IMR-90 (cell line): ENCODE data around the gene TRIM44. TPM values are rescaled to one million over a fixed set of nuclear protein-coding genes. Genes with fewer than 3 reads are reported as not detected.

Experiments
- ATAC-seq: fragments of 200-7000 bp; cut with Tn5 transposase; 2 replicates; pipeline ENCODE4 v1.9.1; 2020; ENCODE audit warnings: low read depth, mild to moderate bottlenecking, moderate library complexity
- BruUV-seq: library from RNA; stranded (reverse); fragments of 400-500 nt; replicated peaks from 2 replicates; lab custom pipeline; 2021; lab: Mats Ljungman, UMichigan
- CTCF ChIA-PET: fragments of 300-600 bp; formaldehyde crosslinking; extraction: SDS; loops from one replicate; lab custom pipeline; 2021; ENCODE audit warnings: antibody characterized with exemption; lab: Yijun Ruan, JAX
- POLR2A ChIA-PET: fragments of 300-600 bp; sonication (Branson Sonifier 250); formaldehyde crosslinking; loops from one replicate; lab custom pipeline; 2022; ENCODE audit warnings: antibody characterized with exemption; ENCODE audit not compliant: unreplicated experiment; lab: Charles Lee
- DNase-seq: peaks from one replicate; pipeline ENCODE4 v3.0.0; 2013
- H2AFZ ChIP-seq: replicated peaks from 2 replicates; pipeline ENCODE3; 2013; ENCODE audit warnings: low read length, mild to moderate bottlenecking; ENCODE audit not compliant: poor library complexity
- H2AK5ac ChIP-seq: 2 replicates; pipeline ENCODE4 v1.6.1; 2013; ENCODE audit warnings: low read depth, low read length, inconsistent platforms
- H2AK9ac ChIP-seq: replicated peaks from 2 replicates; pipeline ENCODE3; 2013; ENCODE audit warnings: mild to moderate bottlenecking, low read depth, low read length, moderate library complexity; ENCODE audit not compliant: poor library complexity
- H2BK120ac ChIP-seq: 2 replicates; pipeline ENCODE4 v1.6.1; 2013; ENCODE audit warnings: low read depth, low read length, inconsistent platforms
- H2BK15ac ChIP-seq: 3 replicates; pipeline ENCODE4 v1.6.1; 2013; ENCODE audit warnings: low read depth, low read length, inconsistent platforms
- H2BK20ac ChIP-seq: 2 replicates; pipeline ENCODE4 v1.6.1; 2013; ENCODE audit warnings: low read depth, mild to moderate bottlenecking, inconsistent platforms, low read length, moderate library complexity
- H2BK5ac ChIP-seq: 2 replicates; pipeline ENCODE4 v1.6.1; 2013; ENCODE audit warnings: mild to moderate bottlenecking, low read depth, low read length, inconsistent platforms; ENCODE audit not compliant: poor library complexity, severe bottlenecking
- H3K14ac ChIP-seq: replicated peaks from 2 replicates; pipeline ENCODE4 v1.6.1; 2013; ENCODE audit warnings: low read depth, low read length, inconsistent platforms
- H3K18ac ChIP-seq: 2 replicates; pipeline ENCODE4 v1.6.1; 2013; ENCODE audit warnings: low read depth, low read length, control low read depth
- H3K23ac ChIP-seq: 2 replicates; pipeline ENCODE4 v1.6.1; 2013; ENCODE audit warnings: low read depth, low read length, inconsistent platforms
- H3K27ac ChIP-seq: 2 replicates; pipeline ENCODE4 v1.5.1; 2013; ENCODE audit warnings: mild to moderate bottlenecking, control low read depth, low read length; ENCODE audit not compliant: insufficient read depth
- H3K27me3 ChIP-seq: 2 replicates; pipeline ENCODE4 v1.6.1; 2013; ENCODE audit warnings: low read length; ENCODE audit not compliant: control insufficient read depth, insufficient read depth
- H3K36me3 ChIP-seq: 2 replicates; pipeline ENCODE4 v1.6.1; 2013; ENCODE audit warnings: low read length, mixed read lengths; ENCODE audit not compliant: control insufficient read depth, insufficient read depth
- H3K4ac ChIP-seq: 2 replicates; pipeline ENCODE4 v1.6.1; 2013; ENCODE audit warnings: low read depth, low read length, inconsistent platforms
- H3K4me1 ChIP-seq: 2 replicates; pipeline ENCODE4 v1.6.1; 2013; ENCODE audit warnings: low read length, mixed read lengths; ENCODE audit not compliant: control insufficient read depth, insufficient read depth
- H3K4me2 ChIP-seq: 2 replicates; pipeline ENCODE4 v1.6.1; 2013; ENCODE audit warnings: low read depth, mild to moderate bottlenecking, control low read depth, low read length, moderate library complexity
- H3K4me3 ChIP-seq: 2 replicates; pipeline ENCODE4 v1.5.1; 2013; ENCODE audit warnings: low read depth, mild to moderate bottlenecking, control low read depth, low read length, moderate library complexity; ENCODE audit not compliant: insufficient read depth
- H3K56ac ChIP-seq: 2 replicates; pipeline ENCODE4 v1.6.1; 2013; ENCODE audit warnings: low read length, inconsistent platforms; ENCODE audit not compliant: insufficient read depth; ENCODE audit errors: extremely low read depth
- H3K79me1 ChIP-seq, 2 experiments: 2 replicates each; pipeline ENCODE4 v1.6.1; 2013; ENCODE audit warnings: low read length in 2 of 2, inconsistent platforms in 1 of 2, low read depth in 1 of 2
- H3K9ac ChIP-seq: 2 replicates; pipeline ENCODE4 v1.6.1; 2013; ENCODE audit warnings: low read depth, low read length, control low read depth
- H3K9me1 ChIP-seq: 2 replicates; pipeline ENCODE4 v1.6.1; 2013; ENCODE audit warnings: low read length, inconsistent platforms; ENCODE audit not compliant: insufficient read depth
- H3K9me3 ChIP-seq: 2 replicates; pipeline ENCODE4 v1.6.1; 2013; ENCODE audit warnings: low read length; ENCODE audit not compliant: control insufficient read depth, insufficient read depth
- H4K20me1 ChIP-seq: 2 replicates; pipeline ENCODE4 v1.6.1; 2013; ENCODE audit warnings: low read length, inconsistent platforms; ENCODE audit not compliant: insufficient read depth
- H4K5ac ChIP-seq: 2 replicates; pipeline ENCODE4 v1.6.1; 2013; ENCODE audit warnings: mild to moderate bottlenecking, low read depth, low read length, control low read depth
- H4K8ac ChIP-seq, 2 experiments: 2 replicates each; pipeline ENCODE4 v1.6.1; 2013; ENCODE audit warnings: low read depth in 2 of 2, low read length in 2 of 2, control low read depth in 1 of 2, inconsistent platforms in 1 of 2
- H4K91ac ChIP-seq: 2 replicates; pipeline ENCODE4 v1.6.1; 2013; ENCODE audit warnings: low read depth, low read length, inconsistent platforms; ENCODE audit not compliant: insufficient read depth
- CEBPB ChIP-seq: IDR thresholded peaks from 2 replicates; pipeline ENCODE4 v1.6.1; 2012; ENCODE audit warnings: low read depth, low read length, improper control_type of control experiment
- CHD1 ChIP-seq: IDR thresholded peaks from 2 replicates; pipeline ENCODE4 v1.6.1; 2012; ENCODE audit warnings: low read depth, low read length, improper control_type of control experiment
- NFE2L2 ChIP-seq: fragments of 150-350 bp; IDR thresholded peaks from 2 replicates; pipeline ENCODE4 v1.6.1; 2016; ENCODE audit warnings: low read depth, mild to moderate bottlenecking, low read length
- POLR2A ChIP-seq: IDR thresholded peaks from 2 replicates; pipeline ENCODE4 v1.6.1; 2012; ENCODE audit warnings: mild to moderate bottlenecking, low read depth, low read length
- RAD21 ChIP-seq: IDR thresholded peaks from 2 replicates; pipeline ENCODE4 v1.6.1; 2012; ENCODE audit warnings: low read length, improper control_type of control experiment
- SMC3 ChIP-seq: fragments of 150-350 bp; IDR thresholded peaks from 2 replicates; pipeline ENCODE4 v1.6.1; 2016; ENCODE audit warnings: low read depth, mild to moderate bottlenecking, antibody characterized with exemption, low read length, moderate library complexity
- WGBS, 2 experiments: methylation state at CpG; one replicate each; pipeline versions ENCODE4 v1.1.5 to v1.1.7; 2013; ENCODE audit warnings: missing lambda C conversion rate in 2 of 2; ENCODE audit not compliant: insufficient read length in 1 of 2; ENCODE audit errors: extremely low coverage in 2 of 2; 5-methylcytosine and 5-hydroxymethylcytosine counted together
- dilution Hi-C: fragments of 300-500 bp; cut with HindIII; formaldehyde crosslinking; loops from one replicate; pipeline ENCODE4 v1.14.3; 2018; ENCODE audit warnings: low sequenced_read_pairs; ENCODE audit not compliant: unreplicated experiment
- in situ Hi-C: fragments of 300-500 bp; cut with MboI; formaldehyde crosslinking; loops from 3 replicates; pipeline ENCODE4 v1.14.3; 2019; ENCODE audit warnings: low sequenced_read_pairs, inconsistent platforms, mixed read lengths
- intact Hi-C: fragments of 100-400 bp; cut with micrococcal nuclease; formaldehyde crosslinking; loops from 2 replicates; pipeline ENCODE4 v1.10.0; 2022
- polyA plus RNA-seq, 3 experiments: library from polyadenylated mRNA; depleted of rRNA; stranded (reverse); fragments of >200 nt; gene quantifications; 2 replicates each; pipeline ENCODE4 v1.2.3, GENCODE V29; 2012; ENCODE audit warnings: low replicate concordance in 1 of 3
- total RNA-seq: library from RNA; depleted of rRNA; stranded (reverse); fragments of >200 nt; gene quantifications from 2 replicates; pipeline ENCODE4 v1.2.3, GENCODE V29; 2012
- TF ChIP-seq, protein P1 (sequence below): conservative IDR thresholded peaks from 2 replicates; pipeline ENCODE4 v1.5.1; 2012; ENCODE audit warnings: mild to moderate bottlenecking, low read depth, low read length, improper control_type of control experiment

TRIM44 gene
- total and polyA plus RNA-seq, 2 of the 4 experiments (the other 2 are of a cell fraction), result 50.7 to 104 TPM

GRCh38 chr11:35615921-35616900, 46.4 kb upstream of the TRIM44 start:
- DNase-seq (peak; percentile 74), ATAC-seq (no peak)
- no peak overlapping the region for H4K5ac ChIP-seq
- no peaks in the 10 kb centered on the region for H3K27me3 ChIP-seq
- peak overlapping the region; percentile 90; the same call in 2 of the 3 replicates for H2BK15ac ChIP-seq
- peak overlapping the region; percentile 74 for H3K4ac ChIP-seq
- H4K20me1 ChIP-seq, result no peaks in the 10 kb centered on the region; the same call in 1 of the 2 replicates
- H3K14ac ChIP-seq, result peak overlapping the region; percentile 30
- in situ Hi-C loops (loop anchor here (5.0 to 25.0 kb wide), 3 partner anchors 519 to 846 kb away; no protein-coding TSS in a partner anchor), intact Hi-C loops (loop anchor here (1.0 to 5.0 kb wide), 7 partner anchors 129 to 863 kb away; partner anchors contain the start of gene LDLRAD3), dilution Hi-C loops (no loop called here)
- peaks cover 6% of the 10 kb centered on the region for H3K4me1 ChIP-seq
- H3K9ac ChIP-seq, result no peak overlapping the region
- no TSS peak for BruUV-seq
- no peak overlapping the region for H3K56ac ChIP-seq
- H3K27ac ChIP-seq, result no peak overlapping the region
- H3K36me3 ChIP-seq, result no peaks in the 10 kb centered on the region
- H3K9me1 ChIP-seq, result peaks cover 9% of the 10 kb centered on the region
- ChIA-PET POLR2A (no interaction called here), CTCF (interaction anchor here (0.6 to 1.1 kb wide), 4 partner anchors 30 to 643 kb away, joined by 3 to 4 read pairs (median 4); no protein-coding TSS in a partner anchor)
- peak overlapping the region; percentile 81; the same call in 1 of the 2 replicates for H4K91ac ChIP-seq
- no peak overlapping the region for H3K23ac ChIP-seq
- no peaks in the 10 kb centered on the region for H3K9me3 ChIP-seq
- H2AK5ac ChIP-seq, result peak overlapping the region; percentile 80
- no peak overlapping the region for H3K4me3 ChIP-seq
- peak overlapping the region; percentile 49 for H2BK20ac ChIP-seq
- H4K8ac ChIP-seq, result peak overlapping the region in 1 of 2 experiments; percentile 52; a peak in 1 of 4 replicates
- H3K4me2 ChIP-seq, result no peak overlapping the region
- no peak overlapping the region for H3K18ac ChIP-seq
- WGBS, 2 experiments, result no CpG with 5 or more reads among the region's 8 CpGs
- no peak overlapping the region for H2AK9ac ChIP-seq
- peaks cover 9 to 21% of the 10 kb centered on the region in 2 experiments for H3K79me1 ChIP-seq
- H2BK120ac ChIP-seq, result peak overlapping the region; percentile 69
- H2BK5ac ChIP-seq, result peak overlapping the region; percentile 37
- no peak overlapping the region for H2AFZ ChIP-seq
- TF ChIP-seq SMC3 (peak; percentile 91), POLR2A (peak; percentile 50; the same call in 1 of the 2 replicates), CHD1 (no peak), CEBPB (peak; percentile 56), NFE2L2 (no peak), RAD21 (peak; percentile 88)
- TF ChIP-seq, protein P1, sequence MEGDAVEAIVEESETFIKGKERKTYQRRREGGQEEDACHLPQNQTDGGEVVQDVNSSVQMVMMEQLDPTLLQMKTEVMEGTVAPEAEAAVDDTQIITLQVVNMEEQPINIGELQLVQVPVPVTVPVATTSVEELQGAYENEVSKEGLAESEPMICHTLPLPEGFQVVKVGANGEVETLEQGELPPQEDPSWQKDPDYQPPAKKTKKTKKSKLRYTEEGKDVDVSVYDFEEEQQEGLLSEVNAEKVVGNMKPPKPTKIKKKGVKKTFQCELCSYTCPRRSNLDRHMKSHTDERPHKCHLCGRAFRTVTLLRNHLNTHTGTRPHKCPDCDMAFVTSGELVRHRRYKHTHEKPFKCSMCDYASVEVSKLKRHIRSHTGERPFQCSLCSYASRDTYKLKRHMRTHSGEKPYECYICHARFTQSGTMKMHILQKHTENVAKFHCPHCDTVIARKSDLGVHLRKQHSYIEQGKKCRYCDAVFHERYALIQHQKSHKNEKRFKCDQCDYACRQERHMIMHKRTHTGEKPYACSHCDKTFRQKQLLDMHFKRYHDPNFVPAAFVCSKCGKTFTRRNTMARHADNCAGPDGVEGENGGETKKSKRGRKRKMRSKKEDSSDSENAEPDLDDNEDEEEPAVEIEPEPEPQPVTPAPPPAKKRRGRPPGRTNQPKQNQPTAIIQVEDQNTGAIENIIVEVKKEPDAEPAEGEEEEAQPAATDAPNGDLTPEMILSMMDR, result peak; percentile 81
